HG03066 (cell line): ENCODE results near the gene CXorf65.

Experiments
- ATAC-seq: cut with Tn5 transposase; IDR thresholded peaks from one replicate; pipeline ENCODE4 v1.9.1; 2021; ENCODE audit warnings: low read depth; ENCODE audit not compliant: unreplicated experiment

CXorf65 gene

GRCh38 chrX:71107762-71108360 is 1.3 kb upstream of the CXorf65 start:
- no peak for ATAC-seq

- ATAC-seq = no peak
Measured at GRCh38 chrX:71107245-71107644, 705 bp upstream of the CXorf65 start.

- no peak for ATAC-seq
Measured at GRCh38 chrX:71105628-71106027, 912 bp downstream of the CXorf65 start.

GRCh38 chrX:71103110-71103983 is 3.2 kb downstream of the CXorf65 start:
- ATAC-seq = no peak

GRCh38 chrX:71102292-71102691 is 4.2 kb downstream of the CXorf65 start:
- no peak for ATAC-seq

DNA sequence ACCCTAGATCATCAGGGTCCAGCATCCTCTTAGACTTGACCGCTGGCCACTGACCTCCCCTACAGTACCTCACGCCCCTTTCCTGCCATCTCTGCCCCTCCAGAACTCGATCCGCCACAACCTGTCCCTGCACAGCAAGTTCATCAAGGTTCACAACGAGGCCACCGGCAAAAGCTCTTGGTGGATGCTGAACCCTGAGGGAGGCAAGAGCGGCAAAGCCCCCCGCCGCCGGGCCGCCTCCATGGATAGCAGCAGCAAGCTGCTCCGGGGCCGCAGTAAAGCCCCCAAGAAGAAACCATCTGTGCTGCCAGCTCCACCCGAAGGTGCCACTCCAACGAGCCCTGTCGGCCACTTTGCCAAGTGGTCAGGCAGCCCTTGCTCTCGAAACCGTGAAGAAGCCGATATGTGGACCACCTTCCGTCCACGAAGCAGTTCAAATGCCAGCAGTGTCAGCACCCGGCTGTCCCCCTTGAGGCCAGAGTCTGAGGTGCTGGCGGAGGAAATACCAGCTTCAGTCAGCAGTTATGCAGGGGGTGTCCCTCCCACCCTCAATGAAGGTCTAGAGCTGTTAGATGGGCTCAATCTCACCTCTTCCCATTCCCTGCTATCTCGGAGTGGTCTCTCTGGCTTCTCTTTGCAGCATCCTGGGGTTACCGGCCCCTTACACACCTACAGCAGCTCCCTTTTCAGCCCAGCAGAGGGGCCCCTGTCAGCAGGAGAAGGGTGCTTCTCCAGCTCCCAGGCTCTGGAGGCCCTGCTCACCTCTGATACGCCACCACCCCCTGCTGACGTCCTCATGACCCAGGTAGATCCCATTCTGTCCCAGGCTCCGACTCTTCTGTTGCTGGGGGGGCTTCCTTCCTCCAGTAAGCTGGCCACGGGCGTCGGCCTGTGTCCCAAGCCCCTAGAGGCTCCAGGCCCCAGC is 5.7 kb downstream of the CXorf65 start:
- ATAC-seq = no peak

GRCh38 chrX:71099736-71100135 is 6.8 kb downstream of the CXorf65 start:
- no peak for ATAC-seq

GRCh38 chrX:71098951-71099506 is 7.5 kb downstream of the CXorf65 start:
- ATAC-seq = no peak

- ATAC-seq = no peak
Measured at GRCh38 chrX:71098302-71098701, 8.2 kb downstream of the CXorf65 start.

GRCh38 chrX:71096760-71097032 is 9.8 kb downstream of the CXorf65 start:
- no peak for ATAC-seq

GRCh38 chrX:71095981-71096759 is 10.4 kb downstream of the CXorf65 start:
- ATAC-seq = peak; percentile 15

- ATAC-seq = peak; percentile 92
Measured at GRCh38 chrX:71095555-71095980, 11.0 kb downstream of the CXorf65 start, which contains the start of gene FOXO4. FOXO4 (plus strand) TSS chrX:71095851; CDS start chrX:71096529, 678 bp downstream.

DNA sequence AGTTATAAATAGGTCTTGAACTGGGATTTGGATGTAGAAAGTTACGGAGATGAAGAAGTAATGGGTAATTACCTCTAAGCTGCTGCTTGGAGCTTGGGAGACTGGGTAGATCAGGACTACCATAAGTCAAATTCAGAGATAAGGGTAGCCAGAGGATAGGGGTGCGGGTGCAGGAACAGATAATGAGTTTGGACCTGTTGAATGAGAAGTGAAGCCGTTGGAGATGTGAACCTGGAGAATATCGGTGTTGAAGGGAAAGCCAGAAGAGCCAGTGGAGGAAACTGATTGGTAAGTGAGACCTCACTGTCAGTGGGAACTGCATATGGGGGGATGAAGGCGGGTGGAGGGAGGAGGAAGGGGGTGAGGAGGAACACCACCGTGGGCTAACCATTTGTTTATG is 11.5 kb downstream of the CXorf65 start:
- ATAC-seq = no peak

GRCh38 chrX:71091263-71091662 is 15.3 kb downstream of the CXorf65 start:
- no peak for ATAC-seq

GRCh38 chrX:71085900-71086299 is 20.6 kb downstream of the CXorf65 start:
- no peak for ATAC-seq

DNA sequence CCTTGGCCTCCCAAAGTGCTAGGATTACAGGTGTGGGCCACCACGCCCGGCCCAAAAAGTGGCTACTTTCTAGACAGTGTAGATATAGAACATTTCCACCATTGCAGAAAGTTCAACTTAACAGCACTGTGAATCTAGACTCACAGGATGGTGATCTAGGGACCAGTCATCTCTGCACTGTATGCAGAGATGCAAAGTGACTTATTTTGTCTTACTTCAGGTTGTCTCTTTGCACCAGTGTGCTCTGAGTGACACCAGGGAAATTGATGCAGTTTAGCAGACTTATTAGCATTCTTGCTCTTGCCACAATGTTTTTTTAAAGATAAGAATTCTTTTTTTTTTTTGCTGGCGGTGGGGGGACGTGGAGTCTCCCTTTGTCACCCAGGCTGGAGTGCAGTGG is 23.7 kb downstream of the CXorf65 start:
- ATAC-seq = no peak

GRCh38 chrX:71082124-71082647 is 24.4 kb downstream of the CXorf65 start:
- ATAC-seq = no peak

DNA sequence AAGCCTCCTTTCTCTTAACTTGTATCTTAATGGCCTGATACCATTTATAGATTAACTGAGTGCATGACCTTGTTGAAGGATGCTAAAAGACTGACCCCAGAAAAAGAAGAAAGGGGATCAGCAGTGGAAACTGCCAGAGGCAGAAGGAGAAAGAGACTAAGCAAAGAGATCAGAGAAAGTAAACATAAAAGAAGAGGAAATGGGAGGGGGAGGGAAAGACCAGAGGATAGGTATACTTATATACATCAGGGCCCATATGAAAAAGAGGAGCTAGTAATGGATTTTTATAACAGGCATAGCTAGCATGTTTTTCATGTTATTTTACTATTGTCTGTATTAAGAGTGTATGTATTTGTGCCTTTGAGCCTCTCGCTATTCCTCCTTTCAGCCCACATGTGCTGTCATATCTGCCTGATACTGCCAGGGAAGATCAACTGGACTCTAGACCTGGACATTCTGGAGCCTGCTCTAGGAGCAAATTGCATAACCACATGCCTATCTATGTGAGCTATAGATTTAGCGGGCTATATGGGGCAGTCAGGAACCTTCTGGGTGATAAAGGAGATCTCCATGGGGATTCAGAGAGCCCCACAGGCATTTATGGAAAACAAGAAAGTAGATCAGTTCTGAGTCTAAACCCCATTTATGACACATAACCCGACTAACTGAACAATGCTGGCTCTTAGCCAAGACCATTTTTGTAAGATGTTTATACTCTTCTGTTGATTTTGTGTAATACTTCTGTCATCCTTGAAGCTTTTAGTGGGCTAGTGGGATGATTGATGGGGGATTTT is 25.0 kb downstream of the CXorf65 start:
- no peak for ATAC-seq

DNA sequence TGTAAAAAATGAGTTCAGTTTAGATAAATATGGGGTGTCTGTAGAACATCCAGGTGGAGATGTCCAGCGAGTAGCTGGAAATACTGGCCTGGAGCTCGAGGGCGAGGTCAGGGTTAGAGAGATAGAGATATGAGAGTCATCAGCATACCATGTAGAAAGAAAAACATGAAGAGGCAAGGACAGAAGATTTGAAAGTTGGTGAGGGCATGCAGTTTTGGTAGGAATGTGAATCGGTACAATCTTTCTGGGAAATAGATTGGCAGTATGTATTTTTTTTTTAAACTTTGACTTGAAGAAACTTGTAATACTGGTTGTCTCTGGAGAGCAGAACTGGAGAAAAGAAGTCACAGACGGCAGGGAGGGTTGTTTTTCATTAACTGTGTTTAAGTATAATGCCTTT is 36.0 kb downstream of the CXorf65 start:
- no peak for ATAC-seq
